Left lung (tissue), 10 donors: ENCODE data around the gene FMNL2. TPM values are rescaled to one million over a fixed set of nuclear protein-coding genes. Genes with fewer than 3 reads are reported as not detected.

Experiments used
- ATAC-seq: fragments of 200-7000 bp; cut with Tn5 transposase; one replicate; pipeline ENCODE4 v1.9.1; 2020; ENCODE audit warnings: moderate library complexity
- DNase-seq, 4 donors: peaks; one replicate each; pipeline ENCODE4 v3.0.0-alpha.2; 2013 to 2020
- H3K27ac ChIP-seq, 2 donors: fragments of 200-600 bp; sonication (generic) in 1 of 2; one replicate each; pipeline versions ENCODE4 v1.5.0 to v1.8.0; 2020 to 2021
- H3K27me3 ChIP-seq, 2 donors: fragments of 200-600 bp; sonication (generic) in 1 of 2; one replicate each; pipeline versions ENCODE4 v1.5.0 to v1.8.0; 2020 to 2021
- H3K36me3 ChIP-seq, 2 donors: fragments of 200-600 bp; sonication (generic) in 1 of 2; one replicate each; pipeline versions ENCODE4 v1.5.0 to v1.8.0; 2020 to 2021
- H3K4me1 ChIP-seq, 2 donors: fragments of 200-600 bp; one replicate each; pipeline ENCODE4 v1.8.0; 2021
- H3K4me3 ChIP-seq, 2 donors: fragments of 200-600 bp; sonication (generic) in 1 of 2; one replicate each; pipeline versions ENCODE4 v1.5.0 to v1.8.0; 2020 to 2021; ENCODE audit warnings: mild to moderate bottlenecking in 1 of 2
- H3K9me3 ChIP-seq, 2 donors: fragments of 200-600 bp; sonication (generic) in 1 of 2; one replicate each; pipeline versions ENCODE4 v1.5.0 to v1.8.0; 2020 to 2021
- intact Hi-C, 2 donors: fragments of 100-400 bp; cut with DNase I; formaldehyde crosslinking; loops; one replicate each; pipeline versions ENCODE4 v1.11.2 to v1.14.2; 2022
- polyA plus RNA-seq, 6 donors: library from polyadenylated mRNA; unstranded; fragments of 120-200 nt; gene quantifications; one replicate each; pipeline ENCODE4 v1.2.1, GENCODE V29; 2013; ENCODE audit not compliant: insufficient read length in 6 of 6
- total RNA-seq, 2 donors: library from RNA; stranded (reverse); fragmentation: NEBNext Ultra II Directional; extraction: Animal tissue kit (Norgen Biotek cat#: 25700); gene quantifications; one replicate each; pipeline ENCODE4 v1.2.1, GENCODE V29; 2021
- TF ChIP-seq, protein P1 (sequence below), 2 donors: fragments of 200-600 bp; sonication (generic) in 1 of 2; IDR thresholded peaks; one replicate each; pipeline versions ENCODE4 v1.5.0 to v1.8.0; 2021; ENCODE audit warnings: antibody characterized with exemption in 2 of 2
- donor health status: DM: no; HTN: yes; CAD: no.
- donor health status: DM: no; HTN: no; CAD: no.

FMNL2 gene
- total and polyA plus RNA-seq, 8 donors, result 36.3 to 90.0 (median 77.7) TPM

DNA sequence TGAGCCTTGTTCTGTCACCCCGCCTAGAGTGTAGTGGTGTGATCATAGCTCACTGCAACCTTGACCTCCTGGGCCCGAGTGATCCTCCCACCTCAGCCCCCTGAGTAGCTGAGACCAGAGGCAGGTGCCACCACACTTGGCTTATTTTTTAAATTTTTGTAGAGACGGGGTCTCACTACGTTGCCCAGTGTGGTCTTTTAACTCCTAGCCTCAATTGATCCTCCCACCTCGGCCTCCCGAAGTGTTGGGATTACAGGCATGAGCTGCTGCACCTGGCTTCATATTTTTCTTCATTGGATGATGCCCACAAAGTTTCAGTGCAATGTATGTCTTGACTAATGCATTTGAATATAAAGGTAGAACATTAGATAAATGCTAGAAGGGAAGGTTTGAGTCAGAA lies 120.8 kb downstream of the FMNL2 start:
- DNase-seq (no peak), ATAC-seq (no peak)
- intact Hi-C loops, result no loop called here
- Histone ChIP-seq H3K36me3 (no peaks in the 10 kb centered on the region), H3K4me1 (no peaks in the 10 kb centered on the region), H3K27ac (no peak overlapping the region), H3K4me3 (no peak overlapping the region), H3K27me3 (no peaks in the 10 kb centered on the region), H3K9me3 (no peaks in the 10 kb centered on the region)
- TF ChIP-seq, protein P1, sequence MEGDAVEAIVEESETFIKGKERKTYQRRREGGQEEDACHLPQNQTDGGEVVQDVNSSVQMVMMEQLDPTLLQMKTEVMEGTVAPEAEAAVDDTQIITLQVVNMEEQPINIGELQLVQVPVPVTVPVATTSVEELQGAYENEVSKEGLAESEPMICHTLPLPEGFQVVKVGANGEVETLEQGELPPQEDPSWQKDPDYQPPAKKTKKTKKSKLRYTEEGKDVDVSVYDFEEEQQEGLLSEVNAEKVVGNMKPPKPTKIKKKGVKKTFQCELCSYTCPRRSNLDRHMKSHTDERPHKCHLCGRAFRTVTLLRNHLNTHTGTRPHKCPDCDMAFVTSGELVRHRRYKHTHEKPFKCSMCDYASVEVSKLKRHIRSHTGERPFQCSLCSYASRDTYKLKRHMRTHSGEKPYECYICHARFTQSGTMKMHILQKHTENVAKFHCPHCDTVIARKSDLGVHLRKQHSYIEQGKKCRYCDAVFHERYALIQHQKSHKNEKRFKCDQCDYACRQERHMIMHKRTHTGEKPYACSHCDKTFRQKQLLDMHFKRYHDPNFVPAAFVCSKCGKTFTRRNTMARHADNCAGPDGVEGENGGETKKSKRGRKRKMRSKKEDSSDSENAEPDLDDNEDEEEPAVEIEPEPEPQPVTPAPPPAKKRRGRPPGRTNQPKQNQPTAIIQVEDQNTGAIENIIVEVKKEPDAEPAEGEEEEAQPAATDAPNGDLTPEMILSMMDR (IDR thresholded peaks at IDR 0.05), result no peak

DNA sequence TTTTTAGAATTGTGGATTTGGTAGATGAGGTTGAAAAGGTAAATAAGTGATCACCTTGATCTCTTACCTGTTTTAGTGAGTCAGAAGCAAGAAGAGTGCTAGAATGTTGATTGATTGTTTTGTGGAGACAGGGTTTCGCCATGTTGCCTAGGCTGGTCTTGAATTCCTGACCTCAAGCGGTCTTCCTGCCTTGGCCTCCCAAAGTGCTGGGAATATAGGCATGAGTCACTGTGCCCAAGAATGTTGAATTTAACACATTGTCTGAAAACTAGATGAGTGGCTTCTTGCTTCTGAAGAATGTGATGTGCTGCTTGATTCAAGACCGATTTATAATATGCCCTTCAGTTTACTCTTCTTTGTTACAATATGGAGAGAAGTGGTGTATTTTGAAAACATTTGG lies 121.3 kb downstream of the FMNL2 start:
- Histone ChIP-seq H3K9me3 (no peaks in the 10 kb centered on the region), H3K36me3 (no peaks in the 10 kb centered on the region), H3K4me1 (no peaks in the 10 kb centered on the region), H3K27me3 (no peaks in the 10 kb centered on the region), H3K4me3 (no peak overlapping the region), H3K27ac (no peak overlapping the region)
- intact Hi-C loops, result no loop called here
- no peak for DNase-seq
- TF ChIP-seq, protein P1 (IDR thresholded peaks at IDR 0.05), result no peak
- ATAC-seq, result no peak

DNA sequence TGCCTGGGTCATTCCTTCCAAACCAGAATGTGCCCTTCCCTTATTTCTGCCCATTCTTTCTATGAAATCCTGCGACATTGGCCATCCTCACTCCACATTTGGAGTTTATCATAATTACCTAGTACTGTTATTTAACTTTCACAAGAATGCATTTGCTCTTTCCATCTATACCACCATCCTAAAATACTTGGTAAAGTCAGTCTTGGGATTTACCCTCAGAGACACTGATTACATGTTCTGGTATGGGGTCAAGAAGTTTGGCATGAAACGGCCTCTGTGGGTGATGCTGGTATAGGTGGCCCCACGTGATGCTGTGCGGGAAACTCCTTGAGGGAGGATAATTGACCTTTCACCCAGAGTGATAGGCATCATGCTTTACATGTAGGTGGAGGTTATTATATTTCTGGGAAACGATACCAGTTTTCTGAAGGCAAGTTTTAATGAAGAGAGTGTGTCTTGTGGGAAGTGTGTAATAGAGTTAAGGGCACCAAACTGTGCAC lies 123.5 kb downstream of the FMNL2 start:
- ATAC-seq, result no peak
- TF ChIP-seq, protein P1 (IDR thresholded peaks at IDR 0.05), result no peak
- no peak overlapping the region for H3K4me3 ChIP-seq
- DNase-seq, result no peak
- H3K4me1 ChIP-seq, result no peaks in the 10 kb centered on the region
- no peaks in the 10 kb centered on the region for H3K36me3 ChIP-seq
- no peaks in the 10 kb centered on the region for H3K27me3 ChIP-seq
- no peak overlapping the region for H3K27ac ChIP-seq
- intact Hi-C loops, result no loop called here
- H3K9me3 ChIP-seq, result no peaks in the 10 kb centered on the region

GRCh38 chr2:152459091-152459490 lies 124.1 kb downstream of the FMNL2 start:
- H3K4me3 ChIP-seq, result no peak overlapping the region
- ATAC-seq, result no peak
- TF ChIP-seq, protein P1 (IDR thresholded peaks at IDR 0.05), result no peak

DNA sequence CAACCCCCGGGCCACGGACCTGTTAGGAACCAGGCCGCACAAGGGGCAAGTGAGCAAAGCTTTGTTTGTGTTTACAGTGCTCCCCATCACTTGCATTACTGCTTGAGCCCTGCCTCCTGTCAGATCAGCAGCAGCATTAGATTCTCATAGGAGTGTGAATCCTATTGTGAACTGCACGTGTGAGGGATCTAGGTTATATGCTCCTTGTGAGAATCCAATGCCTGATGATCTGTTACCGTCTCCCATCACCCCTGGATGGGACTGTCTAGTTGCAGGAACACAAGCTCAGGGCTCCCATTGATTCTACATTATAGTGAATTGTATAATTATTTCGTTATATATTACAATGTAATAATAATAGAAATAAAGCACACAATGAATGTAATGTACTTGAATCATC lies 125.6 kb downstream of the FMNL2 start:
- no peak overlapping the region for H3K27ac ChIP-seq
- no peak for DNase-seq
- no peaks in the 10 kb centered on the region for H3K36me3 ChIP-seq
- H3K27me3 ChIP-seq, result no peaks in the 10 kb centered on the region
- no peak for ATAC-seq
- H3K4me3 ChIP-seq, result no peak overlapping the region
- intact Hi-C loops, result no loop called here
- TF ChIP-seq, protein P1 (IDR thresholded peaks at IDR 0.05), result no peak
- no peaks in the 10 kb centered on the region for H3K9me3 ChIP-seq
- peaks cover 0 to 9% of the 10 kb centered on the region in 2 donors for H3K4me1 ChIP-seq

More at GRCh38 chr2:152459091-152459490, 124.1 kb downstream of the FMNL2 start:
- intact Hi-C loops, result no loop called here
- H3K4me1 ChIP-seq, result no peaks in the 10 kb centered on the region
- no peaks in the 10 kb centered on the region for H3K9me3 ChIP-seq
- H3K27me3 ChIP-seq, result no peaks in the 10 kb centered on the region
- no peak for DNase-seq
- H3K36me3 ChIP-seq, result no peaks in the 10 kb centered on the region
- H3K27ac ChIP-seq, result no peak overlapping the region
